Right atrium auricular region (tissue), 2 donors: ENCODE measurements around the gene SHC2. TPM values are rescaled to one million over a fixed set of nuclear protein-coding genes. Genes with fewer than 3 reads are reported as not detected.
"Not testable (repeated sequence)": the region's sequence is repeated elsewhere in the genome, so short reads cannot be mapped to it uniquely, and the experiment has no call there.

Experiments used
- DNase-seq: peaks from one replicate; pipeline ENCODE4 v3.0.0-alpha.2; 2019; ENCODE audit warnings: low spot score
- H3K27ac ChIP-seq, 2 donors: fragments of 200-600 bp; sonication (generic); 1 replicate in 1 of 2; 2 replicates in 1 of 2; pipeline ENCODE4 v1.5.1; 2016 to 2019
- H3K27me3 ChIP-seq, 2 donors: fragments of 200-600 bp; sonication (generic); one replicate each; pipeline versions ENCODE4 v1.5.1 to v1.6.0; 2017 to 2019
- H3K36me3 ChIP-seq: fragments of 200-600 bp; sonication (generic); one replicate; pipeline ENCODE4 v1.5.1; 2016
- H3K4me1 ChIP-seq, 2 donors: fragments of 200-600 bp; sonication (generic); one replicate each; pipeline versions ENCODE4 v1.5.1 to v1.6.0; 2017 to 2019
- H3K4me3 ChIP-seq, 2 donors: fragments of 200-600 bp; sonication (generic); 1 replicate in 1 of 2; 2 replicates in 1 of 2; pipeline ENCODE4 v1.5.1; 2017 to 2019; ENCODE audit warnings: mild to moderate bottlenecking in 1 of 2, moderate library complexity in 1 of 2
- H3K9me3 ChIP-seq, 2 donors: fragments of 200-600 bp; sonication (generic); one replicate each; pipeline ENCODE4 v1.5.1; 2019
- total RNA-seq, 2 donors: library from RNA; depleted of rRNA; stranded (reverse); fragments of >200 nt; gene quantifications; one replicate each; pipeline ENCODE4 v1.1.0, GENCODE V29; 2016
- TF ChIP-seq, protein P1 (sequence below), 2 donors: fragments of 200-600 bp; sonication (generic); IDR thresholded peaks; one replicate each; pipeline ENCODE4 v1.5.1; 2019; ENCODE audit warnings: antibody characterized with exemption in 2 of 2

Gene SHC2
- total RNA-seq, 2 donors from 2014 or later, result 9.6 to 26.8 TPM

DNA sequence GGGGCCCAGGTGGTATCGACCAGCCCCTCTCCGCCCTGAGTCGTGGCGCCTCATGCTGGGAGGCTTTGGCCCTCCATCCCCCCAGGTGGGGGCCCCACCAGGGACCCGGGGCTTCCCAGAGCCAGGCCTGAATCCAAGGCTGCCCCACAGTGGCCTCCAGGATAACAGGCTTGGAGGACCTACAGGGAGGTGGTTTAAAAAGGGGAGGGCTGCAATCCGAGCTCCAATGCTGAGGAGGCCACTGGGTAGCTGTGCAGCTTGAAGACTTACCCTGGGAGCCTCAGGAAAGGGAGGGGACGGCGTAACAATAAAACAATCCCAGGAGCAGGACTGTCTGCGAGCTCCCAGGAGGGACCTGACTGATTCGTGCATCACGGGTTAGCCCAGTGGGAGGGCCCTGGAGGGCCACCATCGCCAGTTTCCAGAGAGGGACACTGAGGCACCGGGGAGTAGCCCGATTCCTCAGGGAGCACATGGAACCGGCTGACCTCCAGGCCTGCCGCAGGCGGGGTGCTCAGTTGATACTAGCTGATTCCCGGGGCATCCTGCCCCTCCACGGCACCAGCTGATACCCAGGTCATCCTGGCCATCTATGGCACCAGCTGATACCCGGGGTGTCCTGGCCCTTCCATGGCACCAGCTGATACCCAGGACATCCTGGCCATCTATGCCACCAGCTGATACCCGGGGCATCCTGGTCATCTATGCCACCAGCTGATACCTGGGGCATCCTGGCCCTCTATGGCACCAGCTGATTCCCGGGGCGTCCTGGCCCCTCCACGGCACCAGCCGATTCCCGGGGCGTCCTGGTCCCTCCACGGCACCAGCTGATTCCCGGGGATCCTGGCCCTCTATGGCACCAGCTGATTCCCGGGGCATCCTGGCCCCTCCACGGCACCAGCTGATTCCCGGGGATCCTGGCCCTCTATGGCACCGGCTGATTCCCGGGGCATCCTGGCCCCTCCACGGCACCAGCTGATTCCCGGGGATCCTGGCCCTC is 48.2 kb downstream of the SHC2 start:
- H3K9me3 ChIP-seq, result no peaks in the 10 kb centered on the region
- TF ChIP-seq, protein P1, sequence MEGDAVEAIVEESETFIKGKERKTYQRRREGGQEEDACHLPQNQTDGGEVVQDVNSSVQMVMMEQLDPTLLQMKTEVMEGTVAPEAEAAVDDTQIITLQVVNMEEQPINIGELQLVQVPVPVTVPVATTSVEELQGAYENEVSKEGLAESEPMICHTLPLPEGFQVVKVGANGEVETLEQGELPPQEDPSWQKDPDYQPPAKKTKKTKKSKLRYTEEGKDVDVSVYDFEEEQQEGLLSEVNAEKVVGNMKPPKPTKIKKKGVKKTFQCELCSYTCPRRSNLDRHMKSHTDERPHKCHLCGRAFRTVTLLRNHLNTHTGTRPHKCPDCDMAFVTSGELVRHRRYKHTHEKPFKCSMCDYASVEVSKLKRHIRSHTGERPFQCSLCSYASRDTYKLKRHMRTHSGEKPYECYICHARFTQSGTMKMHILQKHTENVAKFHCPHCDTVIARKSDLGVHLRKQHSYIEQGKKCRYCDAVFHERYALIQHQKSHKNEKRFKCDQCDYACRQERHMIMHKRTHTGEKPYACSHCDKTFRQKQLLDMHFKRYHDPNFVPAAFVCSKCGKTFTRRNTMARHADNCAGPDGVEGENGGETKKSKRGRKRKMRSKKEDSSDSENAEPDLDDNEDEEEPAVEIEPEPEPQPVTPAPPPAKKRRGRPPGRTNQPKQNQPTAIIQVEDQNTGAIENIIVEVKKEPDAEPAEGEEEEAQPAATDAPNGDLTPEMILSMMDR (IDR thresholded peaks at IDR 0.05), result no peak
- no peak overlapping the region for H3K4me3 ChIP-seq
- no peaks in the 10 kb centered on the region for H3K36me3 ChIP-seq
- H3K27me3 ChIP-seq, result peaks cover 0 to 10% of the 10 kb centered on the region in 2 donors
- no peak for DNase-seq
- no peak overlapping the region for H3K27ac ChIP-seq
- peaks cover 0 to 21% of the 10 kb centered on the region in 2 donors for H3K4me1 ChIP-seq

DNA sequence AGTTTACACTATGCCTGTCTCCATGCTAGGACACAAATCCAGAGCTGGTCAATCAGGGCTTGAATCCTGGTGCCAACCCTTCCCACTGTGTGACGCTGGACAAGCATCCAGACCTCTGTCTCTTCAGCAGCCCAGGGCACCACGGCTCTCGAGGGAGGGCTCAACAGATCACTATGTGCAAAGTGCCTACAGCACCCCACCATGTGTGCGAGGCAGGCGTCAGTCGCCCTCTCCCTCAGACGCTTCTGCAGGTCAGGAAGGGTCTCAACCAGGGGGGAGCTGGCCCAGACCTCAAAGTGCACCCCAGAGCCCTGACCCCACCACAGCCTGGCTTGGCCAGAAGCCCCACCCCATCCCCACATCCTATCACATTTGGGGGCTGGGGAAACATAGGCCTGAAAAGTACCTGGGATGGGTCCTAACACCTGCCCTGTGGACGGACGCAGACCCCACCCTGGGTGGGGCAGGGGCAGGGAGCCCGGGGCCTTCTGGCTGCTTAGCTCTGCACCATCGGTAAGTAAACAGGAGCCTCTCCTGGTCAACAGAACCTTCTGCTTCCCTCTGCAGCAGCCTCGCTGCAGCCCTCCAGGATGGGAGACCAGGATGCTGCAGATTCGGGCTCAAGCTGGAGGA is 49.0 kb downstream of the SHC2 start:
- no peaks in the 10 kb centered on the region for H3K9me3 ChIP-seq
- peaks cover 0 to 21% of the 10 kb centered on the region in 2 donors for H3K4me1 ChIP-seq
- H3K36me3 ChIP-seq, result no peaks in the 10 kb centered on the region
- H3K27me3 ChIP-seq, result peaks cover 0 to 11% of the 10 kb centered on the region in 2 donors
- H3K27ac ChIP-seq, result no peak overlapping the region
- H3K4me3 ChIP-seq, result no peak overlapping the region
- TF ChIP-seq, protein P1 (IDR thresholded peaks at IDR 0.05), result no peak
- no peak for DNase-seq

DNA sequence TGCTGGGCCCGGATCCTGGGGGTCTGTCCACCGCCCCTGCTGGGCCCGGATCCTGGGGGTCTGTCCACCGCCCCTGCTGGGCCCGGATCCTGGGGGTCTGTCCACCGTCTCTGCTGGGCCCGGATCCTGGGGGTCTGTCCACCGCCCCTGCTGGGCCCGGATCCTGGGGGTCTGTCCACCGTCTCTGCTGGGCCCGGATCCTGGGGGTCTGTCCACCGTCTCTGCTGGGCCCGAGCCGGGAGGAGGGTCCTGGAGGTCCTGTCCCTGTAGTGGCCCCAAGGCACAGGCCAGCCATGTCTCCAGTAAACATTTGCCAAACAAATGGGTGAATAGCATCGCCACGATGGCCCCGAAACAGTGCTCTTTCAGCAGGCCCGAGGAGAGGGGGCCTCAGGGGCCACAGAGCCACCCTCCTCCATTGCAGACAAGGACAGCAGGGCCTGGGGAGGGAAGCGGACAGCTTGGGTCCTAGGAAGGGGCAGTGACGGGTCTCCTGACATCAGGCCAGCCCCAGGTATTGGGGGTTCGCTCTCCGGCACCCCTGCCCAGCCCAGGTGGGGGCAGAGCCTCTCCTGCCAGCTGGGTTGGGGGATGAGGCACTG is 49.6 kb downstream of the SHC2 start:
- not testable (repeated sequence) for H3K27ac ChIP-seq, H3K4me3 ChIP-seq, DNase-seq, H3K36me3 ChIP-seq, H3K9me3 ChIP-seq
- H3K27me3 ChIP-seq, result peaks cover 0 to 11% of the 10 kb centered on the region in 2 donors
- H3K4me1 ChIP-seq, result peaks cover 0 to 21% of the 10 kb centered on the region in 2 donors

DNA sequence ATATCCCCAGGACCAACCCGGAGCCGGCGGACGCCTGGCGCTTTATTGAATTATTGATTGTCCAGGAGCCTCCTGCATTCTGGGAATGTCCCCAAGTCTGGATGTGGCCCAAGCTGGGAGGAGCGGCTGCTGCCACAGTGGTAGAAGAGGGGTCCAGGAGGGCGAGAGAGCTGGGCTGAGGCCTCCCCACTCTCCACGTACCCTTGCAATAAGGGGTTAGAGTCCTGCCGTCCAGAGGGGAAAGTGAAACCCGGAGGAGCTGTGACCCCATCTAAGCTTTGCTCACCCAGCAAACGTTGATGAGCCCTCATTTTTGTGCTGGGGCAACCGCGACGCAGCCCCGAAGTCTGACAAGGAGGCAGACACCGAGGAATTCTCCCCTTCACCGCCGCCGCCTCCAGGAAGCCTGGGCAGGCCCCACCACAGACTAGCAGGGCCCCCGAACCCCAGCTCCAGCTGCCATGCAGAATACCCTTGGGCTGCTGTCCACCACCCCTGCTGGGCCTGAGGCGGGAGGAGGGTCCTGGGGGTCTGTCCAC is 50.5 kb downstream of the SHC2 start:
- no peak overlapping the region for H3K27ac ChIP-seq
- H3K4me3 ChIP-seq, result no peak overlapping the region
- H3K4me1 ChIP-seq, result peaks cover 0 to 21% of the 10 kb centered on the region in 2 donors
- no peak for DNase-seq
- no peaks in the 10 kb centered on the region for H3K9me3 ChIP-seq
- no peaks in the 10 kb centered on the region for H3K36me3 ChIP-seq
- TF ChIP-seq, protein P1 (IDR thresholded peaks at IDR 0.05), result no peak
- H3K27me3 ChIP-seq, result peaks cover 0 to 11% of the 10 kb centered on the region in 2 donors

DNA sequence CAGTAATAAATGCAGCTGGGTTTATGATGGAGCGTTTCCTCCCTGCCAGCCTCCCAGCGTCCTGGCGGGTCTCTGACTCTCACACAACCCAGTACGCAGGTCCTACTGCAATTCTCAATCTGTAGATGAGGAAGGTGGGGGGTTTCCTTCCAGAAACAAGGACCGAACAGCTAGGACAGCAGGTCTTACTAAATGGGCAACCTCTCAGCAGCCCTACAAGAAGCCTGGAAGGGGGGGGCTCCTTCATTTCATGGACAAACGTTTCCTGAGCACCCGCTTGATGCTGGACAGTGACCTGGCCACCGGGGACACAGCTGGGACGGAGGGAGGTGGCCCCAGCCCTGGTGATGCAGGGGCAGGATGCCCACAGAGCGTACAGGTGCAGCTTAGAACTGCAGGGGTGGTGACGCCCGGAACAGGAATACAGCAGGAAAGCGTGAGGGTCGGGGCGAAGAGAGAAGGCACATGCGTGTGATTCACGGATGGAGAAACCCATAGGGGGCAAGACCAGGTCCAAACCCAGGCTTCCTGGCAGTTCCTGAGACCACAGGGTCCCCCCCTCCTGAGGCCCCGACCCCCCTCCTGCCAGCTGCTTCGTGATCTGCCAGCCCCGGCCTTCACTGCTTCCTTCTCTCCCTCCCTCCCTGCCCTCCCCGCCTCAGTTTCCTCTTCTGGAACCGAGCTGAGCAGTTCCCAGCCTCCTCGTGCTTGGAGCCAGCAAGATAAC is 51.2 kb downstream of the SHC2 start:
- DNase-seq, result no peak
- H3K4me1 ChIP-seq, result peaks cover 0 to 21% of the 10 kb centered on the region in 2 donors
- no peaks in the 10 kb centered on the region for H3K9me3 ChIP-seq
- H3K4me3 ChIP-seq, result peak overlapping the region; percentile 41 to 53
- no peak overlapping the region for H3K27ac ChIP-seq
- TF ChIP-seq, protein P1 (IDR thresholded peaks at IDR 0.05), result no peak
- peaks cover 0 to 11% of the 10 kb centered on the region in 2 donors for H3K27me3 ChIP-seq
- no peaks in the 10 kb centered on the region for H3K36me3 ChIP-seq
